ENCODE data around the gene OR4D2. TPM values are rescaled to one million over a fixed set of nuclear protein-coding genes. Genes with fewer than 3 reads are reported as not detected.

Gene OR4D2
- total and polyA plus RNA-seq, 2 of the 13 experiments (the other 11 are each of a cell fraction or from before 2014, with no cell fraction given) = not detected

- TF ChIP-seq ZNF770 (CRISPR knock-in tag; IDR thresholded peaks at IDR 0.05) (no peak), U2AF2 (IDR thresholded peaks at IDR 0.05; ENCODE audit: low read depth, low read length) (no peak), STAG1 (CRISPR knock-in tag; IDR thresholded peaks at IDR 0.05) (peak; percentile 12; the same call in 1 of the 2 replicates)
These were observed 44.1 kb downstream of the OR4D2 start (continued) for GRCh38 chr17:58210922-58211321.

GRCh38 chr17:58215685-58216084, 48.9 kb downstream of the OR4D2 start:
- POLR2A ChIA-PET = no interaction called here
- Histone ChIP-seq H3K4me3 (replicated peaks in 1 of 3; ENCODE audit: insufficient read depth in 1 of 3, low read depth in 2 of 3, low read length in 3 of 3) (no peak overlapping the region), H3K9ac (ENCODE audit: insufficient read depth, low read depth, low read length) (no peak overlapping the region), H3K4me2 (ENCODE audit: low read depth, low read length) (no peak overlapping the region), H2AFZ (ENCODE audit: low read length) (no peak overlapping the region), H4K20me1 (ENCODE audit: insufficient read depth, low read length) (no peaks in the 10 kb centered on the region), H3K4me1 (ENCODE audit: insufficient read depth, low read length) (peaks cover 19% of the 10 kb centered on the region), H3K79me2 (ENCODE audit: insufficient read depth, low read length) (no peaks in the 10 kb centered on the region), H3K27me3 (ENCODE audit: control insufficient read depth in 1 of 2, insufficient read depth in 2 of 2, low read length in 2 of 2) (no peaks in the 10 kb centered on the region; a peak in 1 of 5 replicates), H3K27ac (ENCODE audit: extremely low read length, insufficient read depth, low read length) (no peak overlapping the region), H3K36me3 (replicated peaks in 1 of 2; ENCODE audit: control insufficient read depth in 1 of 2, insufficient read depth in 2 of 2, low read length in 2 of 2) (peaks cover 9 to 28% of the 10 kb centered on the region in 2 experiments; a peak in 4 of 5 replicates), H3K9me3 (ENCODE audit: low read length) (no peaks in the 10 kb centered on the region)
- CTCF ChIA-PET (ENCODE audit: low intra/inter-chr PET ratio, low total read pairs) = no interaction called here
- BruUV-seq (replicated peaks) = no TSS peak
- intact Hi-C loops (cut with micrococcal nuclease; ENCODE audit: unreplicated experiment) = no loop called here
- in situ Hi-C loops (cut with HindIII; ENCODE audit: extremely low pct_ligation_motif_present, low pct_unique_long_range_greater_than_20kb) = no loop called here
- FAIRE-seq = no peak
- no peak for ATAC-seq
- TF ChIP-seq, protein P1, sequence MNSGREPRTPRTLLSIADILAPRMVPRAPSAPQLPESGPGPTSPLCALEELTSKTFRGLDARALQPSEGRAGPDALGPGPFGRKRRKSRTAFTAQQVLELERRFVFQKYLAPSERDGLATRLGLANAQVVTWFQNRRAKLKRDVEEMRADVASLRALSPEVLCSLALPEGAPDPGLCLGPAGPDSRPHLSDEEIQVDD (CRISPR knock-in tag; IDR thresholded peaks at IDR 0.05; ENCODE audit: borderline replicate concordance) = no peak
- TF ChIP-seq PLRG1 (conservative IDR thresholded peaks at IDR 0.05) = no peak
- DNase-seq (ENCODE audit: low spot score) = no peak

Measured in HepG2 (cell line).